Aorta (tissue), 5 donors: ENCODE data around the gene SALL3. TPM values are rescaled to one million over a fixed set of nuclear protein-coding genes. Genes with fewer than 3 reads are reported as not detected.

Source experiments
- ATAC-seq: fragments of 200-7000 bp; cut with Tn5 transposase; one replicate; pipeline ENCODE4 v1.9.1; 2022; ENCODE audit warnings: moderate library complexity; ENCODE audit not compliant: low FRiP score
- DNase-seq, 2 donors: peaks; one replicate each; pipeline ENCODE4 v3.0.0-alpha.2; 2020
- H3K27ac ChIP-seq, 2 donors: one replicate each; pipeline ENCODE4 v1.5.1; 2013; ENCODE audit warnings: low read length in 2 of 2, mild to moderate bottlenecking in 2 of 2, moderate library complexity in 2 of 2, control low read depth in 1 of 2, inconsistent platforms in 1 of 2, low read depth in 1 of 2
- H3K27me3 ChIP-seq, 2 donors: one replicate each; pipeline ENCODE4 v1.6.1; 2013; ENCODE audit warnings: control low read depth in 1 of 2, low read length in 1 of 2, mild to moderate bottlenecking in 1 of 2, moderate library complexity in 1 of 2; ENCODE audit not compliant: insufficient read depth in 2 of 2, control insufficient read depth in 1 of 2
- H3K36me3 ChIP-seq, 2 donors: one replicate each; pipeline ENCODE4 v1.6.1; 2013; ENCODE audit warnings: control low read depth in 1 of 2, low read length in 1 of 2, mild to moderate bottlenecking in 1 of 2; ENCODE audit not compliant: insufficient read depth in 2 of 2, control insufficient read depth in 1 of 2
- H3K4me1 ChIP-seq, 2 donors: one replicate each; pipeline ENCODE4 v1.6.1; 2013; ENCODE audit warnings: low read length in 2 of 2, control low read depth in 1 of 2, mild to moderate bottlenecking in 1 of 2, moderate library complexity in 1 of 2; ENCODE audit not compliant: insufficient read depth in 2 of 2, control insufficient read depth in 1 of 2
- H3K4me3 ChIP-seq, 2 donors: one replicate each; pipeline ENCODE4 v1.5.1; 2013; ENCODE audit warnings: low read length in 2 of 2, control low read depth in 1 of 2, mild to moderate bottlenecking in 1 of 2
- H3K9me3 ChIP-seq: one replicate; pipeline ENCODE4 v1.6.1; 2013; ENCODE audit warnings: mild to moderate bottlenecking, low read length; ENCODE audit not compliant: control insufficient read depth
- WGBS, 2 donors: extraction: QIAGEN DNeasy Blood & Tissue Kit; methylation state at CpG; one replicate each; pipeline ENCODE4 v1.1.7; 2013; 5-methylcytosine and 5-hydroxymethylcytosine counted together
- intact Hi-C, 2 donors: fragments of 100-400 bp; cut with DNase I; formaldehyde crosslinking; loops; one replicate each; pipeline versions ENCODE4 v1.14.2 to v1.15.0; 2022
- polyA plus RNA-seq, 2 donors: library from polyadenylated mRNA; stranded (reverse); fragments of 200-250 nt; gene quantifications; one replicate each; pipeline ENCODE4 v1.2.3, GENCODE V29; 2013
- total RNA-seq, 2 donors: library from RNA; stranded (reverse); fragmentation: NEBNext Ultra II Directional; extraction: Animal tissue kit (Norgen Biotek cat#: 25700); gene quantifications; one replicate each; pipeline ENCODE4 v1.2.1, GENCODE V29; 2021
- donor health status: healthy with polysubstance abuse.
- donor health status: Bipolar disorder and iron deficiency.
- donor health status: DM: no; HTN: no; CAD: no.
- donor health status: DM: no; HTN: no; CAD: no.
- donor health status: DM: yes; HTN: yes; CAD: no.

Gene SALL3
- total and polyA plus RNA-seq, 4 donors, result 0.06 TPM; not detected in 3

- Histone ChIP-seq H3K9me3 (no peaks in the 10 kb centered on the region), H3K36me3 (no peaks in the 10 kb centered on the region), H3K4me3 (no peak overlapping the region), H3K27me3 (no peaks in the 10 kb centered on the region), H3K27ac (no peak overlapping the region), H3K4me1 (no peaks in the 10 kb centered on the region)
- intact Hi-C loops, result no loop called here
- DNase-seq (peak in 1 of 2 donors; percentile 41), ATAC-seq (no peak)
- 96 to 97% methylated on average over 30 to 37 of the region's 37 CpGs for WGBS, 2 donors
Measured at GRCh38 chr18:78994000-78994399, 14.4 kb downstream of the SALL3 start.

- DNase-seq (no peak), ATAC-seq (no peak)
- Histone ChIP-seq H3K27me3 (no peaks in the 10 kb centered on the region), H3K36me3 (no peaks in the 10 kb centered on the region), H3K27ac (no peak overlapping the region), H3K9me3 (no peaks in the 10 kb centered on the region), H3K4me3 (no peak overlapping the region), H3K4me1 (no peaks in the 10 kb centered on the region)
- 96 to 97% methylated on average over 34 to 38 of the region's 38 CpGs for WGBS, 2 donors
- intact Hi-C loops, result no loop called here
Measured at GRCh38 chr18:78994531-78994930, 14.9 kb downstream of the SALL3 start.

GRCh38 chr18:78994977-78995582, 15.5 kb downstream of the SALL3 start:
- no peak overlapping the region for H3K27ac ChIP-seq
- H3K36me3 ChIP-seq, result no peaks in the 10 kb centered on the region
- no peak overlapping the region for H3K4me3 ChIP-seq
- H3K27me3 ChIP-seq, result no peaks in the 10 kb centered on the region
- H3K4me1 ChIP-seq, result no peaks in the 10 kb centered on the region
- DNase-seq (no peak), ATAC-seq (no peak)
- H3K9me3 ChIP-seq, result no peaks in the 10 kb centered on the region
- 97% methylated on average over 42 to 44 of the region's 44 CpGs for WGBS, 2 donors
- intact Hi-C loops, result no loop called here

- intact Hi-C loops, result no loop called here
- 81% methylated on average over 22 of the region's 22 CpGs for WGBS, 2 donors
- H3K9me3 ChIP-seq, result no peaks in the 10 kb centered on the region
Measured at GRCh38 chr18:78995740-78996395, 16.2 kb downstream of the SALL3 start.

GRCh38 chr18:78996741-78997490, 17.3 kb downstream of the SALL3 start:
- Histone ChIP-seq H3K27ac (no peak overlapping the region), H3K4me1 (no peaks in the 10 kb centered on the region), H3K36me3 (no peaks in the 10 kb centered on the region), H3K27me3 (no peaks in the 10 kb centered on the region), H3K9me3 (no peaks in the 10 kb centered on the region), H3K4me3 (no peak overlapping the region)
- intact Hi-C loops, result no loop called here
- no peak for DNase-seq
- WGBS, 2 donors, result 93 to 94% methylated on average over 44 of the region's 44 CpGs
- no peak for ATAC-seq

More at GRCh38 chr18:78995740-78996395, 16.2 kb downstream of the SALL3 start:
- Histone ChIP-seq H3K4me1 (no peaks in the 10 kb centered on the region), H3K36me3 (no peaks in the 10 kb centered on the region), H3K27ac (no peak overlapping the region), H3K27me3 (no peaks in the 10 kb centered on the region), H3K4me3 (no peak overlapping the region)
- DNase-seq (no peak), ATAC-seq (no peak)

- H3K4me3 ChIP-seq, result no peak overlapping the region
- H3K4me1 ChIP-seq, result no peaks in the 10 kb centered on the region
- H3K36me3 ChIP-seq, result no peaks in the 10 kb centered on the region
- WGBS, 2 donors, result 72 to 79% methylated on average over 18 of the region's 18 CpGs
- intact Hi-C loops, result no loop called here
- H3K27me3 ChIP-seq, result no peaks in the 10 kb centered on the region
- no peak for DNase-seq
- H3K9me3 ChIP-seq, result no peaks in the 10 kb centered on the region
- no peak overlapping the region for H3K27ac ChIP-seq
- no peak for ATAC-seq
Measured at GRCh38 chr18:78998371-78999071, 18.9 kb downstream of the SALL3 start.

- intact Hi-C loops, result no loop called here
- no peak overlapping the region for H3K27ac ChIP-seq
- no peaks in the 10 kb centered on the region for H3K9me3 ChIP-seq
- no peak overlapping the region for H3K4me3 ChIP-seq
- H3K4me1 ChIP-seq, result no peaks in the 10 kb centered on the region
- no peaks in the 10 kb centered on the region for H3K27me3 ChIP-seq
- no peak for DNase-seq
- no peak for ATAC-seq
- no peaks in the 10 kb centered on the region for H3K36me3 ChIP-seq
- 34 to 50% methylated on average over 8 of the region's 8 CpGs for WGBS, 2 donors
Measured at GRCh38 chr18:78999939-79000338, 20.3 kb downstream of the SALL3 start.

GRCh38 chr18:79000997-79001396, 21.4 kb downstream of the SALL3 start:
- H3K36me3 ChIP-seq, result no peaks in the 10 kb centered on the region
- intact Hi-C loops, result no loop called here
- no peaks in the 10 kb centered on the region for H3K4me1 ChIP-seq
- no peak overlapping the region for H3K27ac ChIP-seq
- 80 to 83% methylated on average over 13 of the region's 13 CpGs for whole genome bisulfite sequencing, 2 donors
- H3K4me3 ChIP-seq, result no peak overlapping the region
- ATAC-seq (no peak), DNase-seq (no peak)
- no peaks in the 10 kb centered on the region for H3K9me3 ChIP-seq
- no peaks in the 10 kb centered on the region for H3K27me3 ChIP-seq
